Stimulated activated CD4-positive, alpha-beta T cell treated with anti-CD3 and anti-CD28 coated beads, Interleukin-12 subunit alpha, Interleukin-12 subunit beta, amount 100 ng/mL, for 24 hours (primary cell): ENCODE data around the gene CACNA2D4.
"Not testable (repeated sequence)": the region's sequence is repeated elsewhere in the genome, so short reads cannot be mapped to it uniquely, and the experiment has no call there.

Source experiments
- DNase-seq, 2 experiments: peaks; one replicate each; pipeline ENCODE4 v3.0.0-alpha.2; 2020; ENCODE audit warnings: low read depth in 2 of 2

The CACNA2D4 gene

GRCh38 chr12:1918081-1918883 is at the start of gene CACNA2D4:
CACNA2D4 (minus strand) TSS chr12:1918652; CDS start chr12:1918473, 179 bp downstream.
- DNase-seq: no peak

- no peak for DNase-seq
Measured at GRCh38 chr12:1966561-1967226, 48.2 kb upstream of the CACNA2D4 start.

- no peak for DNase-seq
Measured at GRCh38 chr12:1965916-1966315, 47.5 kb upstream of the CACNA2D4 start.

GRCh38 chr12:1962051-1963020 is 43.9 kb upstream of the CACNA2D4 start:
- no peak for DNase-seq

- DNase-seq: no peak
Measured at GRCh38 chr12:1956716-1957115, 38.3 kb upstream of the CACNA2D4 start.

GRCh38 chr12:1949771-1950470 is 31.5 kb upstream of the CACNA2D4 start:
- DNase-seq: no peak

- DNase-seq: no peak
Measured at GRCh38 chr12:1948883-1949282, 30.4 kb upstream of the CACNA2D4 start.

GRCh38 chr12:1947081-1947480 is 28.6 kb upstream of the CACNA2D4 start:
- DNase-seq: no peak

- DNase-seq: no peak
Measured at GRCh38 chr12:1946296-1946695, 27.8 kb upstream of the CACNA2D4 start.

- DNase-seq: not testable (repeated sequence)
Measured at GRCh38 chr12:1945502-1945901, 27.1 kb upstream of the CACNA2D4 start.

- peak; percentile 72 to 88 for DNase-seq
Measured at GRCh38 chr12:1939801-1940607, 21.6 kb upstream of the CACNA2D4 start.

GRCh38 chr12:1939331-1939730 is 20.9 kb upstream of the CACNA2D4 start:
- no peak for DNase-seq

- no peak for DNase-seq
Measured at GRCh38 chr12:1937481-1938224, 19.2 kb upstream of the CACNA2D4 start.

- DNase-seq: no peak
Measured at GRCh38 chr12:1936406-1937320, 18.2 kb upstream of the CACNA2D4 start.

GRCh38 chr12:1935700-1936378 is 17.4 kb upstream of the CACNA2D4 start:
- DNase-seq: no peak

GRCh38 chr12:1935242-1935641 is 16.8 kb upstream of the CACNA2D4 start:
- no peak for DNase-seq

- no peak for DNase-seq
Measured at GRCh38 chr12:1934831-1935230, 16.4 kb upstream of the CACNA2D4 start.

- no peak for DNase-seq
Measured at GRCh38 chr12:1934068-1934467, 15.6 kb upstream of the CACNA2D4 start.
